Lung (tissue), 12 donors: Measurements from ENCODE around the gene NCKAP5L. TPM values are rescaled to one million over a fixed set of nuclear protein-coding genes. Genes with fewer than 3 reads are reported as not detected.
A peak's percentile ranks its signal among the peaks of the same experiment; 100 is the strongest.

ENCODE experiments used
- ATAC-seq: fragments of 200-7000 bp; cut with Tn5 transposase; one replicate; pipeline ENCODE4 v1.9.1; 2020; ENCODE audit warnings: moderate number of reproducible peaks; ENCODE audit not compliant: insufficient read depth, low FRiP score
- DNase-seq, 3 donors: peaks; one replicate each; pipeline ENCODE4 v3.0.0-alpha.2; 2013 to 2017
- H3K27ac ChIP-seq, 2 donors: one replicate each; pipeline ENCODE4 v1.5.1; 2013; ENCODE audit warnings: mild to moderate bottlenecking in 2 of 2, moderate library complexity in 2 of 2, control low read depth in 1 of 2, inconsistent platforms in 1 of 2, low read depth in 1 of 2, low read length in 1 of 2
- H3K27me3 ChIP-seq, 3 donors: one replicate each; pipeline ENCODE4 v1.5.1; 2013; ENCODE audit warnings: low read length in 2 of 3; ENCODE audit not compliant: control insufficient read depth in 3 of 3, insufficient read depth in 3 of 3
- H3K36me3 ChIP-seq, 4 donors: one replicate each; pipeline ENCODE4 v1.5.1; 2013; ENCODE audit warnings: low read length in 4 of 4, mild to moderate bottlenecking in 1 of 4, moderate library complexity in 1 of 4; ENCODE audit not compliant: control insufficient read depth in 4 of 4, insufficient read depth in 4 of 4
- H3K4me1 ChIP-seq, 5 donors: one replicate each; pipeline ENCODE4 v1.5.1; 2013; ENCODE audit warnings: low read length in 5 of 5, mild to moderate bottlenecking in 2 of 5, moderate library complexity in 1 of 5; ENCODE audit not compliant: control insufficient read depth in 5 of 5, insufficient read depth in 5 of 5
- H3K4me3 ChIP-seq: one replicate; pipeline ENCODE4 v1.5.1; 2013; ENCODE audit warnings: mild to moderate bottlenecking, control low read depth, moderate library complexity
- H3K9ac ChIP-seq, 2 donors: one replicate each; pipeline ENCODE4 v1.5.1; 2013; ENCODE audit warnings: low read length in 2 of 2, control low read depth in 1 of 2; ENCODE audit not compliant: insufficient read depth in 1 of 2
- H3K9me3 ChIP-seq, 4 donors: one replicate each; pipeline ENCODE4 v1.5.1; 2013; ENCODE audit warnings: low read length in 3 of 4, mild to moderate bottlenecking in 1 of 4, moderate library complexity in 1 of 4; ENCODE audit not compliant: control insufficient read depth in 4 of 4, insufficient read depth in 3 of 4
- CTCF ChIP-seq: IDR thresholded peaks from 2 replicates; pipeline ENCODE4 v1.5.1; 2012; ENCODE audit warnings: mild to moderate bottlenecking; ENCODE audit errors: control extremely low read depth, extremely low read depth
- WGBS, 2 donors: extraction: QIAGEN DNeasy Blood & Tissue Kit; methylation state at CpG; one replicate each; pipeline ENCODE4 v1.1.7; 2013; 5-methylcytosine and 5-hydroxymethylcytosine counted together
- polyA plus RNA-seq, 2 donors: library from polyadenylated mRNA; stranded (reverse); fragments of 200-250 nt; gene quantifications; one replicate each; pipeline ENCODE4 v1.2.1, GENCODE V29; 2013
- total RNA-seq, 2 donors: library from RNA; depleted of rRNA in 1 of 2; stranded (reverse); fragments of >200 nt in 1 of 2; gene quantifications; one replicate each; pipeline ENCODE4 v1.2.1, GENCODE V29; 2014 to 2021
- donor health status: control.
- donor health status: control.
- donor health status: Bipolar disorder and iron deficiency.
- donor health status: healthy.
- donor health status: DM: yes; HTN: yes; CAD: no.

The NCKAP5L gene
- total and polyA plus RNA-seq, 4 donors = 15.7 to 30.8 (median 20.1) TPM

DNA sequence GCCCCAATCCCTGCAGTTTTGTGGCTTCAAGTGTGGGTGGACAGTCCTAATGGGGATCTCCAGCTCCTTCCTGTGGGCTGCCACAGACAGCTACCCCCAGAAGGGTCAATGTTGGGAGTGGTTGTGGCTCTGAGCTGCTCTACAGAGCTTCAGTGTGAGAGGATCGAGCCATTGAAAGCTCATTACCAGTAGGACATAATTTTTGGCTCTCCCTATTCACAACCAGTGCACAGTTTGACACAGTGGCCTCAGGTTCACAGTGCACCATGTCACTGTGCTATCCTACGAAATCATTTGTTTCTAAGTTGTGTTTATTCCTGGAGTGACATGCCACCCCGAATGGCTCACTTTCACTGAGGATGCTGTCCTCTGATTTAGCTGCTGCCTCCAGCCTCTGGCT is 64.1 kb downstream of the NCKAP5L start:
- WGBS, 2 donors = 73 to 76% methylated on average over 3 of the region's 3 CpGs
- Histone ChIP-seq H3K27me3 (no peaks in the 10 kb centered on the region), H3K9me3 (no peaks in the 10 kb centered on the region), H3K4me3 (no peak overlapping the region), H3K36me3 (peaks cover 32 to 43% (median 38%) of the 10 kb centered on the region in 4 donors), H3K9ac (no peak overlapping the region), H3K4me1 (peaks cover 0 to 3% (median 0%) of the 10 kb centered on the region in 5 donors), H3K27ac (no peak overlapping the region)
- no peak for TF ChIP-seq CTCF
- no peak for DNase-seq
- ATAC-seq = no peak

- DNase-seq (peak; percentile 53 to 62 (median 59)), ATAC-seq (no peak)
- H3K9ac ChIP-seq = no peak overlapping the region
- no peaks in the 10 kb centered on the region for H3K27me3 ChIP-seq
- H3K27ac ChIP-seq = peak overlapping the region in 1 of 2 donors; percentile 32
- H3K36me3 ChIP-seq = peaks cover 40 to 52% (median 48%) of the 10 kb centered on the region in 4 donors
- H3K9me3 ChIP-seq = no peaks in the 10 kb centered on the region
- WGBS, 2 donors = 10 to 21% methylated on average over 8 of the region's 8 CpGs
- TF ChIP-seq CTCF = peak; percentile 34
- H3K4me1 ChIP-seq = peaks cover 0 to 3% (median 0%) of the 10 kb centered on the region in 5 donors
- H3K4me3 ChIP-seq = no peak overlapping the region
These were observed 65.1 kb downstream of the NCKAP5L start for GRCh38 chr12:49763006-49763591.

GRCh38 chr12:49762468-49762847 is 65.8 kb downstream of the NCKAP5L start:
- WGBS, 2 donors = 52 to 70% methylated on average over 5 of the region's 5 CpGs

More at GRCh38 chr12:49762468-49762847, 65.8 kb downstream of the NCKAP5L start:
- H3K27ac ChIP-seq = peak overlapping the region in 1 of 2 donors; percentile 44
- DNase-seq (no peak), ATAC-seq (no peak)
- H3K4me3 ChIP-seq = no peak overlapping the region
- peaks cover 47 to 58% (median 53%) of the 10 kb centered on the region in 4 donors for H3K36me3 ChIP-seq
- no peaks in the 10 kb centered on the region for H3K9me3 ChIP-seq
- no peak overlapping the region for H3K9ac ChIP-seq
- H3K27me3 ChIP-seq = no peaks in the 10 kb centered on the region
- H3K4me1 ChIP-seq = peaks cover 0 to 3% (median 0%) of the 10 kb centered on the region in 5 donors
- no peak for TF ChIP-seq CTCF
